ENCODE measurements around the gene SH3GL1. TPM values are rescaled to one million over a fixed set of nuclear protein-coding genes. Genes with fewer than 3 reads are reported as not detected.

The SH3GL1 gene
- total and polyA plus RNA-seq, 11 donors, result 14.4 to 43.6 (median 22.2) TPM

- H3K9me3 ChIP-seq, result no peaks in the 10 kb centered on the region
- H3K4me1 ChIP-seq, result peaks cover 0 to 24% (median 16%) of the 10 kb centered on the region in 12 donors
- no peak for TF ChIP-seq POLR2A (IDR thresholded peaks at IDR 0.05)
- TF ChIP-seq CTCF (IDR thresholded peaks at IDR 0.05), result no peak
- 4 to 12% (median 9%) methylated on average over 12 to 13 of the region's 13 CpGs for WGBS, 4 donors
- intact Hi-C loops (cut with DNase I), result loop anchor here in 2 of 10 donors (5.0 to 10.0 kb wide), 2 partner anchors 63 to 74 kb away; partner anchors contain the start of genes CHAF1A (in 1 of the 2) and SH3GL1 (in 1 of the 2)
- H3K27me3 ChIP-seq, result peaks cover 0 to 5% (median 0%) of the 10 kb centered on the region in 9 donors
- peak in 1 of 4 donors; percentile 2 for ATAC-seq
- H3K4me3 ChIP-seq, result peak overlapping the region in 11 of 12 donors; percentile 6 to 62 (median 53)
- H3K27ac ChIP-seq, result peak overlapping the region in 1 of 12 donors; percentile 32
- H3K36me3 ChIP-seq, result no peaks in the 10 kb centered on the region
- peak in 1 of 5 donors; percentile 37 for DNase-seq
Observed at GRCh38 chr19:4327877-4328242, 72.5 kb downstream of the SH3GL1 start.

DNA sequence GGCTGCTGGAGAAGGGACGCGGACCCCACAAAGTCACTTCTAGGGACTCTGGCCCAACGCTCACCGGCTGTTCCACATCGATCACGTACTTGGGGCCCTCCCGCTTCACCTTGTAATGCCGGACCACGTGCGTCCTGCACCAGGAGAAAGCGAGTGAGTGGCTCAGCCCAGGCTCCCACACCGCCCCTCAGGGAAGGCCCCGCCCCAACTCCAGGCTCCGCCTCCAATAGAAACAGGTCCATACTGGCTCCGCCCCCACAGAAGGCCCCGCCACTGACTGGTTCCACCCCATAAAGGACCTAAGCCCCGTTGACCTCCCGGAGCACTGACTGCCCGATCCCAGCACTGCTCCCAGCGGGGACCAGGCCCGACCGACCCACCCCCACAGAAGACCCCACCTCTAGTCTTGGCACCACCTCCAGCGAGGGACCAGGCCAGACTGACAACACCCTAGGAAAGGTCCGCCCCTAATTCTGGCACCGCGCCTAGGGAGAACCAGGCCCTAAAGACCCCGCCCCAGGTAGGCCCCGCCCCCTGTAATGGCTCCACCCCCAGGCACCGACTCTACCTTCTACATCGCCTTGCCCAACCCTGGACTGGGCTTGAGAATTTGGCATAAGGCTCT, 73.0 kb downstream of the SH3GL1 start:
- Histone ChIP-seq H3K9me3 (no peaks in the 10 kb centered on the region), H3K36me3 (no peaks in the 10 kb centered on the region), H3K27me3 (peaks cover 0 to 5% (median 0%) of the 10 kb centered on the region in 9 donors), H3K4me1 (peaks cover 0 to 24% (median 16%) of the 10 kb centered on the region in 12 donors), H3K27ac (no peak overlapping the region), H3K4me3 (peak overlapping the region in 11 of 12 donors; percentile 6 to 62 (median 53))
- TF ChIP-seq POLR2A (IDR thresholded peaks at IDR 0.05), result no peak
- no peak for TF ChIP-seq CTCF (IDR thresholded peaks at IDR 0.05)
- DNase-seq (peak; percentile 48 to 86 (median 73)), ATAC-seq (peak; percentile 23 to 60 (median 47))
- intact Hi-C loops (cut with DNase I), result loop anchor here in 2 of 10 donors (5.0 to 10.0 kb wide), 2 partner anchors 63 to 75 kb away; partner anchors contain the start of genes CHAF1A (in 1 of the 2) and SH3GL1 (in 1 of the 2)
- WGBS, 4 donors, result 1 to 8% (median 5%) methylated on average over 19 to 30 of the region's 30 CpGs

GRCh38 chr19:4326837-4327251, 73.5 kb downstream of the SH3GL1 start:
- no peak for DNase-seq
- Histone ChIP-seq H3K4me1 (peaks cover 0 to 24% (median 16%) of the 10 kb centered on the region in 12 donors), H3K27me3 (peaks cover 0 to 5% (median 0%) of the 10 kb centered on the region in 9 donors), H3K27ac (no peak overlapping the region), H3K36me3 (no peaks in the 10 kb centered on the region), H3K4me3 (peak overlapping the region in 9 of 12 donors; percentile 45 to 62 (median 53)), H3K9me3 (no peaks in the 10 kb centered on the region)
- intact Hi-C loops (cut with DNase I), result loop anchor here in 2 of 10 donors (5.0 to 10.0 kb wide), 2 partner anchors 62 to 75 kb away; partner anchors contain the start of genes CHAF1A (in 1 of the 2) and SH3GL1 (in 1 of the 2)
- ATAC-seq, result no peak
- WGBS, 4 donors, result 8 to 22% (median 17%) methylated on average over 15 to 33 of the region's 33 CpGs
- TF ChIP-seq POLR2A (IDR thresholded peaks at IDR 0.05) (no peak), CTCF (IDR thresholded peaks at IDR 0.05) (no peak)

DNA sequence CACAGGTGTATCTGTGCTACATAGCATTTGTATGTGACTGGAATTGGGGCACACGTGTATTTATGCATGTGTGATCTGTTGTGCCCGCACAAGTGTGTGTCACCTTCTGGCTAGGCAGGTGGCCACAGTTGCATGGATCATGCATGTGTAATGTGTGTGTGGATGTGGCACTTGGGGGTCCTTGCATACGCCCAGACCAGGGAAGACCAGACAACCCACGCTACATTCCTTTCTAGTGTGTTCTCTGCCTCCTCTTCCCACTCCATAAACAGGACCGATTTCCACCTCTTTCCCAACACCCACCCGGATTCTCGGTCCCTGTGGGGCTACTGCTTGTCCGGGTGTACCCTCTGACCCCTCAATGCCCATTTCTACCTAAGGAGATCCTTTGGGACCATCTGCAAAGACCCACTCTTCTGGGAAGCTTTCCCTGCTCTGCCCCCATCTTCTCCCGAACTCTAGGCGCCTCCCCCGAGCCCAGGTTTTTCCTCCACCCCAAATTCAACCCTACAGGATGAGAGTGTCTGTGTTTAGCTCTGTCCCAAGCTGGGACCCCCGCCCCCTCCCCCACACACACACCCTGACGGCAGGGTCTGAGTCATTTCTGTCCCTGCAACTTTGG, 74.0 kb downstream of the SH3GL1 start:
- ATAC-seq (no peak), DNase-seq (no peak)
- WGBS, 4 donors, result 58 to 69% (median 63%) methylated on average over 13 of the region's 13 CpGs
- peaks cover 0 to 5% (median 0%) of the 10 kb centered on the region in 9 donors for H3K27me3 ChIP-seq
- no peak overlapping the region for H3K27ac ChIP-seq
- no peak for TF ChIP-seq POLR2A (IDR thresholded peaks at IDR 0.05)
- TF ChIP-seq CTCF (IDR thresholded peaks at IDR 0.05), result no peak
- no peak overlapping the region for H3K4me3 ChIP-seq
- H3K4me1 ChIP-seq, result peaks cover 0 to 24% (median 16%) of the 10 kb centered on the region in 12 donors
- H3K9me3 ChIP-seq, result peaks cover 0 to 4% (median 0%) of the 10 kb centered on the region in 12 donors
- intact Hi-C loops (cut with DNase I), result loop anchor here in 2 of 10 donors (5.0 to 10.0 kb wide), 2 partner anchors 62 to 76 kb away; partner anchors contain the start of genes CHAF1A (in 1 of the 2) and SH3GL1 (in 1 of the 2)
- no peaks in the 10 kb centered on the region for H3K36me3 ChIP-seq
